Erythroblast (primary cell): Measurements from ENCODE around the gene SEH1L.
"Not testable (repeated sequence)": the region's sequence is repeated elsewhere in the genome, so short reads cannot be mapped to it uniquely, and the experiment has no call there.

Experiments
- GATA1 ChIP-seq: IDR thresholded peaks from 2 replicates; pipeline ENCODE4 v1.6.1; 2011; ENCODE audit warnings: low read depth, mild to moderate bottlenecking, control low read depth, low read length, moderate library complexity
- POLR2A ChIP-seq: IDR thresholded peaks from 2 replicates; pipeline ENCODE4 v1.6.1; 2011; ENCODE audit warnings: mild to moderate bottlenecking, low read length

- TF ChIP-seq POLR2A, GATA1: not testable (repeated sequence)
These were observed 46.6 kb upstream of the SEH1L start for GRCh38 chr18:12901208-12901607.
